Transverse colon (tissue), 4 donors: ENCODE measurements around the gene EML1. TPM values are rescaled to one million over a fixed set of nuclear protein-coding genes. Genes with fewer than 3 reads are reported as not detected.

Experiments
- DNase-seq: peaks from one replicate; pipeline ENCODE4 v3.0.0-alpha.2; 2019
- H3K27ac ChIP-seq, 4 donors: fragments of 200-600 bp; sonication (generic); 2 replicates each; pipeline ENCODE4 v1.5.1; 2016 to 2018; ENCODE audit warnings: inconsistent platforms in 4 of 4
- H3K27me3 ChIP-seq: fragments of 200-600 bp; sonication (generic); 2 replicates; pipeline ENCODE4 v1.5.1; 2017; ENCODE audit warnings: inconsistent platforms
- H3K36me3 ChIP-seq, 4 donors: fragments of 200-600 bp; sonication (generic); 2 replicates each; pipeline ENCODE4 v1.5.1; 2017 to 2019; ENCODE audit warnings: inconsistent platforms in 4 of 4
- H3K4me1 ChIP-seq, 4 donors: fragments of 200-600 bp; sonication (generic); 2 replicates each; pipeline ENCODE4 v1.5.1; 2017 to 2020; ENCODE audit warnings: inconsistent platforms in 4 of 4
- H3K4me3 ChIP-seq, 4 donors: fragments of 200-600 bp; sonication (generic); 1 replicate in 1 of 4; 2 replicates in 3 of 4; pipeline versions ENCODE4 v1.5.1 to v1.6.1; 2017 to 2019; ENCODE audit warnings: inconsistent platforms in 4 of 4
- H3K9me3 ChIP-seq, 2 donors: fragments of 200-600 bp; sonication (generic); 2 replicates each; pipeline ENCODE4 v1.5.1; 2017 to 2019; ENCODE audit warnings: inconsistent platforms in 2 of 2
- EP300 ChIP-seq: sonication (generic); formaldehyde crosslinking; IDR thresholded peaks from one replicate; pipeline ENCODE4 v1.6.1; 2017; ENCODE audit warnings: antibody characterized with exemption, low read depth
- POLR2A ChIP-seq: fragments of 450-650 bp; IDR thresholded peaks from one replicate; pipeline ENCODE4 v1.6.1; 2016; ENCODE audit warnings: antibody characterized with exemption, mild to moderate bottlenecking, moderate library complexity
- POLR2AphosphoS5 ChIP-seq, 3 donors: sonication (generic); formaldehyde crosslinking; IDR thresholded peaks; one replicate each; pipeline ENCODE4 v1.6.1; 2016; ENCODE audit warnings: antibody characterized with exemption in 3 of 3
- WGBS, 2 donors: methylation state at CpG; one replicate each; pipeline ENCODE4 v1.1.5; 2018; ENCODE audit warnings: low coverage in 1 of 2; 5-methylcytosine and 5-hydroxymethylcytosine counted together
- in situ Hi-C, 4 donors: fragments of 200-750 bp; cut with MboI; loops; one replicate each; pipeline versions ENCODE4 v1.15.0 to v1.15.1; 2017; ENCODE audit warnings: low sequenced_read_pairs in 3 of 4, low pct_ligation_motif_present in 1 of 4, low pct_unique_long_range_greater_than_20kb in 1 of 4
- intact Hi-C: fragments of 100-400 bp; cut with DNase I; formaldehyde crosslinking; loops from one replicate; pipeline ENCODE4 v1.15.1; 2023; ENCODE audit warnings: low total_unique reads
- total RNA-seq, 4 donors: library from RNA; depleted of rRNA; stranded (reverse); fragments of >200 nt; gene quantifications; one replicate each; pipeline ENCODE4 v1.1.0, GENCODE V29; 2016
- TF ChIP-seq, protein P1 (sequence below), 5 experiments: fragments of 200-600 bp in 3 of 5; fragments of 450-650 bp in 2 of 5; sonication (generic) in 3 of 5; IDR thresholded peaks; 1 replicate in 2 of 5; 2 replicates in 3 of 5; pipeline ENCODE4 v1.5.1; 2016 to 2017; ENCODE audit warnings: antibody characterized with exemption in 5 of 5, inconsistent platforms in 3 of 5, mild to moderate bottlenecking in 2 of 5, moderate library complexity in 1 of 5

Gene EML1
- total RNA-seq, 4 donors from 2014 or later, result 16.8 to 59.5 (median 21.9) TPM

DNA sequence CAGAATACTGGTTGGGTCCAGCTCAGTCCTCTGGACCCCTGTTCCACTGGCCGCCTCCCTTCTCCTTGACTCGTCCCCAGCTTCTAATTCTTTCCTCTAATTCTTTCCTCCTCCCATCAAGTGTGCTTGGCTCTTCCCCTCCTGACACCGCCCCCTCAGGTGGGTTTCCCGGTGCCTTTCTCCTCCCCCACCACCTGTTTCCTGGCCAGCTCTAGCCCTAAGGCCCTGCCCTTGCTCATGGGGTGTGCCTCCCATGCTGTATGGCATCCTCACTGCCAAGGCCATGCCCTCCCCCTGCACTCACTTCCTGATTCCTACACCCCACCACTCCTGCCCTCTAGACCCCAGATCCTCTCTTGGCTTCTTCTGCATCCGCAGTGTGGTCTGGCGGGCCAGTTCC, 12.1 kb upstream of the EML1 start:
- in situ Hi-C loops (no loop called here), intact Hi-C loops (no loop called here)
- DNase-seq, result no peak
- Histone ChIP-seq H3K9me3 (no peaks in the 10 kb centered on the region), H3K27ac (no peak overlapping the region), H3K27me3 (no peaks in the 10 kb centered on the region), H3K4me3 (no peak overlapping the region), H3K36me3 (no peaks in the 10 kb centered on the region), H3K4me1 (no peaks in the 10 kb centered on the region)
- TF ChIP-seq POLR2A (no peak), EP300 (no peak), POLR2AphosphoS5 (IDR thresholded peaks at IDR 0.05) (no peak)
- TF ChIP-seq, protein P1, sequence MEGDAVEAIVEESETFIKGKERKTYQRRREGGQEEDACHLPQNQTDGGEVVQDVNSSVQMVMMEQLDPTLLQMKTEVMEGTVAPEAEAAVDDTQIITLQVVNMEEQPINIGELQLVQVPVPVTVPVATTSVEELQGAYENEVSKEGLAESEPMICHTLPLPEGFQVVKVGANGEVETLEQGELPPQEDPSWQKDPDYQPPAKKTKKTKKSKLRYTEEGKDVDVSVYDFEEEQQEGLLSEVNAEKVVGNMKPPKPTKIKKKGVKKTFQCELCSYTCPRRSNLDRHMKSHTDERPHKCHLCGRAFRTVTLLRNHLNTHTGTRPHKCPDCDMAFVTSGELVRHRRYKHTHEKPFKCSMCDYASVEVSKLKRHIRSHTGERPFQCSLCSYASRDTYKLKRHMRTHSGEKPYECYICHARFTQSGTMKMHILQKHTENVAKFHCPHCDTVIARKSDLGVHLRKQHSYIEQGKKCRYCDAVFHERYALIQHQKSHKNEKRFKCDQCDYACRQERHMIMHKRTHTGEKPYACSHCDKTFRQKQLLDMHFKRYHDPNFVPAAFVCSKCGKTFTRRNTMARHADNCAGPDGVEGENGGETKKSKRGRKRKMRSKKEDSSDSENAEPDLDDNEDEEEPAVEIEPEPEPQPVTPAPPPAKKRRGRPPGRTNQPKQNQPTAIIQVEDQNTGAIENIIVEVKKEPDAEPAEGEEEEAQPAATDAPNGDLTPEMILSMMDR (IDR thresholded peaks at IDR 0.05), result no peak
- 70 to 81% methylated on average over 4 to 6 of the region's 6 CpGs for WGBS, 2 donors

DNA sequence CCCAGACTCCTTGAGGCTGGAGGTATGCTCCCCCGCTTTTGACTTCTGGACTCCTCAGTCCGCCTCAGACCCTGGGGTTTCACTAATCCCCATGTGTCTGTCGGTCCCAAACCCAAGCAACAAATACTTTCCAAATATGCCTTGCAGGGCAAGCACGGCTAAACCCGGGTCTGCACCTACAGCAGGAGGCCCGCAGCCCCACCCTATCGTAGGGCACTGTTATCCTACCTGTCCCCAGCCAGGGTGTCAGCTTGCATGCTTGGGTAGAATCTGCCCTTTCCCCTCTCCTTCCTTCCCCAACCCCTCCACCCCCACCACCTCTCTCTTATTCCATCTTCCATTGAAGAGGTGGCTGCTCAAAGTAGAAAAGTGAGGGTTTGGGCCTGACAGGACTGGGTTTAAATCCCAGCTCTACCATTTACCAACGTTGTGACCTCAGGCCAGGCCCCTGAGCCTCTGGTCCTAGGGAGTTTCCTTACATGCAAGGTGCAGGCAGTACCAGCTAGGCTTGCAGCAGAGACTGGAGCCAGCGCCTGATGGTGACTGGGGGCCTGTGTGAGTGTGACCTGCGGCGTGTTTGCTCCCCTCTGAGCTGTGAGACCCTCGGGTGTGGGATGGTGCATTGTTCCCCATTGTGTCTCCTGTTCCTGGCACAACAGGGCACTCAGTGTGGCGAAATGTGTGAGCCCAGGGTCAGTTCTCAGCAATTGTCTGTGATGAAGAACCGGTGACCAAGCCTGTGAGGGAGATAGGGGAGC, 11.2 kb upstream of the EML1 start:
- DNase-seq, result no peak
- in situ Hi-C loops, result no loop called here
- intact Hi-C loops, result no loop called here
- no peak overlapping the region for H3K27ac ChIP-seq
- no peak overlapping the region for H3K4me3 ChIP-seq
- TF ChIP-seq POLR2AphosphoS5 (IDR thresholded peaks at IDR 0.05) (no peak), POLR2A (no peak), EP300 (no peak)
- TF ChIP-seq, protein P1 (IDR thresholded peaks at IDR 0.05), result no peak
- no peaks in the 10 kb centered on the region for H3K36me3 ChIP-seq
- no peaks in the 10 kb centered on the region for H3K27me3 ChIP-seq
- H3K4me1 ChIP-seq, result no peaks in the 10 kb centered on the region
- WGBS, 2 donors, result 77 to 85% methylated on average over 5 to 14 of the region's 14 CpGs
- H3K9me3 ChIP-seq, result no peaks in the 10 kb centered on the region

DNA sequence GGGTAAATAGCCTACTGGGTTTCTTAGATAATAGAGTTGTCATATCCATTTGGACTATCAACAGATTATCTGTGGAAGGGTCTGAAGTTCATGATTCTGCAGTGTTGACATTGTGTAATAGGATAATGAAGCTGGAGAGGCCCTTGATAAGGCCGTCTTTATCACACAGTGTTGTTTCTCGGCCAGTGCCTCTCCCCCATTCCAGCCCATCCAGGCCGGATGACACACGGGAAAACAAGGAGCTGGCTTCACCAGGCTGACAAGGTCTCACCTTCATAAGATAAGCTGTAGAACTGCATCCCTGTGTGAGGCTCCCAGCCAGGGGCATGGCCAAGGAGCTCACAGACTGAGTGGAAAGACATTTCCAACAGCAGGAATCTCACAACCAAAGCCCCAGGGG, 8.7 kb upstream of the EML1 start:
- intact Hi-C loops (no loop called here), in situ Hi-C loops (no loop called here)

DNA sequence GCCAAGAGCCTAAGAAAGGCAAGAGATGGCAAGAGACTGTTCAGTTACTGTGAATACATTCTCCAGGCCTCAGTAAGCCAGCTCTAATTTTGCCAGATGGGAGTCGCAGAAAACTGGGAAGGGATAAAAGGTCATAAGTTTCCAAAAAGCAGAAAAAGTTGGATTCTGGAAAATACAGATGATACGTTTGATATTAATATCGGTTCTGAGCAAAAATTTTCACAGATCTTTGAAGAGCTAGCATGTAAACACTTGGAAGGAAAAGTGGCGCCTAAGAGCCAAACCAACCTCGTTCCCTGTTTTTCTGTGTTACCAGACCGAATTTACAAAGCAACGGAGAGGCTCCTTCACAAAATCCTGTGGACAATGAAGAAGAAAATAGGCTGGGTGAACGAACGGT, 7.8 kb upstream of the EML1 start:
- H3K36me3 ChIP-seq, result no peaks in the 10 kb centered on the region
- in situ Hi-C loops, result no loop called here
- intact Hi-C loops, result loop anchor here (5.0 kb wide), 1 partner anchor 33 kb away; no protein-coding TSS in a partner anchor
- TF ChIP-seq POLR2A (no peak), POLR2AphosphoS5 (IDR thresholded peaks at IDR 0.05) (no peak), EP300 (no peak)
- TF ChIP-seq, protein P1 (IDR thresholded peaks at IDR 0.05), result no peak
- H3K27ac ChIP-seq, result peak overlapping the region in 3 of 4 donors; percentile 85 to 91 (median 86)
- whole genome bisulfite sequencing, 2 donors, result 79% methylated on average over 8 to 9 of the region's 9 CpGs
- H3K4me3 ChIP-seq, result no peak overlapping the region
- H3K27me3 ChIP-seq, result no peaks in the 10 kb centered on the region
- no peaks in the 10 kb centered on the region for H3K4me1 ChIP-seq
- no peak for DNase-seq
- H3K9me3 ChIP-seq, result no peaks in the 10 kb centered on the region

More for the DNA sequence above, 8.7 kb upstream of the EML1 start:
- Histone ChIP-seq H3K4me1 (no peaks in the 10 kb centered on the region), H3K36me3 (no peaks in the 10 kb centered on the region), H3K27me3 (no peaks in the 10 kb centered on the region), H3K27ac (peak overlapping the region in 3 of 4 donors; percentile 85 to 91 (median 86)), H3K4me3 (no peak overlapping the region), H3K9me3 (no peaks in the 10 kb centered on the region)
- TF ChIP-seq POLR2AphosphoS5 (IDR thresholded peaks at IDR 0.05) (no peak), POLR2A (no peak), EP300 (no peak)
- TF ChIP-seq, protein P1 (IDR thresholded peaks at IDR 0.05), result no peak
- DNase-seq, result no peak
- 46 to 80% methylated on average over 2 to 4 of the region's 4 CpGs for WGBS, 2 donors
